Left forelimb (tissue), 1 donor: ENCODE measurements around the gene IL1RAP.
"Not testable (repeated sequence)": the region's sequence is repeated elsewhere in the genome, so short reads cannot be mapped to it uniquely, and the experiment has no call there.

ENCODE experiments used
- DNase-seq: peaks from one replicate; pipeline ENCODE4 v3.0.0-alpha.2; 2018; ENCODE audit warnings: low spot score

Gene IL1RAP

GRCh38 chr3:190666821-190667220, 152.9 kb downstream of the IL1RAP start:
- DNase-seq: no peak

- DNase-seq: no peak
Observed at GRCh38 chr3:190671658-190672057, 157.8 kb downstream of the IL1RAP start.

- no peak for DNase-seq
Observed at GRCh38 chr3:190673148-190673547, 159.3 kb downstream of the IL1RAP start.

- no peak for DNase-seq
Observed at GRCh38 chr3:190676481-190676880, 162.6 kb downstream of the IL1RAP start.

GRCh38 chr3:190677001-190677400, 163.1 kb downstream of the IL1RAP start:
- DNase-seq: no peak

GRCh38 chr3:190677868-190678267, 164.0 kb downstream of the IL1RAP start:
- DNase-seq: not testable (repeated sequence)

GRCh38 chr3:190680691-190681090, 166.8 kb downstream of the IL1RAP start:
- no peak for DNase-seq

- no peak for DNase-seq
Observed at GRCh38 chr3:190684776-190685175, 170.9 kb downstream of the IL1RAP start.

GRCh38 chr3:190686011-190686410, 172.1 kb downstream of the IL1RAP start:
- DNase-seq: no peak

- no peak for DNase-seq
Observed at GRCh38 chr3:190690246-190690645, 176.4 kb downstream of the IL1RAP start.

GRCh38 chr3:190692256-190692655, 178.4 kb downstream of the IL1RAP start:
- DNase-seq: no peak

GRCh38 chr3:190694335-190695001, 180.6 kb downstream of the IL1RAP start:
- DNase-seq: no peak

- no peak for DNase-seq
Observed at GRCh38 chr3:190695225-190695624, 181.3 kb downstream of the IL1RAP start.

- no peak for DNase-seq
Observed at GRCh38 chr3:190695994-190696393, 182.1 kb downstream of the IL1RAP start.

GRCh38 chr3:190696777-190697501, 183.1 kb downstream of the IL1RAP start:
- no peak for DNase-seq

- no peak for DNase-seq
Observed at GRCh38 chr3:190697502-190697830, 183.6 kb downstream of the IL1RAP start.

- no peak for DNase-seq
Observed at GRCh38 chr3:190697901-190698300, 184.0 kb downstream of the IL1RAP start.

GRCh38 chr3:190699776-190700175, 185.9 kb downstream of the IL1RAP start:
- no peak for DNase-seq

GRCh38 chr3:190701096-190701532, 187.2 kb downstream of the IL1RAP start:
- no peak for DNase-seq

- no peak for DNase-seq
Observed at GRCh38 chr3:190706582-190706981, 192.7 kb downstream of the IL1RAP start.
